K562 (cell line): Measurements from ENCODE around the gene ZFP42. TPM values are rescaled to one million over a fixed set of nuclear protein-coding genes. Genes with fewer than 3 reads are reported as not detected.

ENCODE experiments used
- ATAC-seq: fragments of 200-7000 bp; cut with Tn5 transposase; 3 replicates; pipeline ENCODE4 v1.9.1; 2020; ENCODE audit warnings: moderate library complexity
- BruUV-seq: library from RNA; stranded (reverse); fragments of 400-500 nt; replicated peaks from 2 replicates; lab custom pipeline; 2021; lab: Mats Ljungman, UMichigan
- CTCF ChIA-PET: fragments of 300-600 bp; formaldehyde crosslinking; extraction: SDS; loops from one replicate; lab custom pipeline; 2021; ENCODE audit warnings: low intra/inter-chr PET ratio; lab: Yijun Ruan, JAX
- POLR2A ChIA-PET: fragments of 300-600, 350-650 bp; sonication (Branson Sonifier 250); formaldehyde crosslinking; extraction: SDS; loops from one replicate; lab custom pipeline; 2021; ENCODE audit warnings: antibody characterized with exemption, inconsistent platforms; lab: Yijun Ruan, JAX
- DNase-seq, 4 experiments: peaks; one replicate each; pipeline versions ENCODE4 v3.0.0 to v3.0.0-alpha.2; 2011 to 2018; ENCODE audit warnings: low spot score in 3 of 4, mixed read lengths in 3 of 4; ENCODE audit errors: extremely low read depth in 1 of 4
- FAIRE-seq: peaks from 2 replicates; lab custom pipeline; 2011; peaks lifted over from hg19 to GRCh38; lab: Jason Lieb, UNC
- H2AFZ ChIP-seq: 2 replicates; pipeline ENCODE4 v1.6.0; 2011; ENCODE audit warnings: low read depth, low read length, control low read depth, inconsistent platforms
- H3K27ac ChIP-seq: fragments of 200-600 bp; 3 replicates; pipeline ENCODE4 v1.8.0; 2011; ENCODE audit warnings: low read depth, mild to moderate bottlenecking, control low read depth, inconsistent platforms, low read length, moderate library complexity, mixed read lengths; ENCODE audit errors: extremely low read depth
- H3K27me3 ChIP-seq, 2 experiments: fragments of 300-600 bp in 1 of 2; 2 replicates in 1 of 2; 3 replicates in 1 of 2; pipeline versions ENCODE4 v1.6.0 to v1.8.0; 2011; ENCODE audit warnings: inconsistent platforms in 2 of 2, low read length in 2 of 2, mild to moderate bottlenecking in 1 of 2, mixed read lengths in 1 of 2, moderate library complexity in 1 of 2; ENCODE audit not compliant: control insufficient read depth in 2 of 2, insufficient read depth in 2 of 2
- H3K36me3 ChIP-seq: fragments of 300-600 bp; 3 replicates; pipeline ENCODE4 v1.8.0; 2011; ENCODE audit warnings: mild to moderate bottlenecking, low read length, inconsistent platforms; ENCODE audit not compliant: control insufficient read depth, insufficient read depth
- H3K4me1 ChIP-seq, 2 experiments: fragments of 200-600 bp in 1 of 2; replicated peaks in 1 of 2; 2 replicates in 1 of 2; 3 replicates in 1 of 2; pipeline versions ENCODE4 v1.5.1 to v1.8.0; 2011; ENCODE audit warnings: inconsistent platforms in 2 of 2, low read length in 2 of 2, mild to moderate bottlenecking in 1 of 2, mixed read lengths in 1 of 2, moderate library complexity in 1 of 2; ENCODE audit not compliant: control insufficient read depth in 2 of 2, insufficient read depth in 2 of 2
- H3K4me2 ChIP-seq: 2 replicates; pipeline ENCODE4 v1.6.1; 2011; ENCODE audit warnings: low read length, control low read depth, inconsistent platforms, mixed read lengths; ENCODE audit not compliant: insufficient read depth
- H3K4me3 ChIP-seq: fragments of 200-600 bp; sonication (generic), shearing (Covaris generic); 2 replicates; pipeline ENCODE4 v1.5.1; 2016; ENCODE audit warnings: control low read depth, inconsistent platforms
- H3K79me2 ChIP-seq: fragments of 200-600 bp; 3 replicates; pipeline ENCODE4 v1.8.0; 2011; ENCODE audit warnings: low read length, inconsistent platforms; ENCODE audit not compliant: control insufficient read depth, insufficient read depth
- H3K9ac ChIP-seq, 2 experiments: 2 replicates each; pipeline versions ENCODE4 v1.6.0 to v1.6.1; 2011; ENCODE audit warnings: low read depth in 2 of 2, low read length in 2 of 2, control low read depth in 1 of 2, inconsistent platforms in 1 of 2, mild to moderate bottlenecking in 1 of 2, mixed read lengths in 1 of 2; ENCODE audit not compliant: insufficient read depth in 1 of 2
- H3K9me1 ChIP-seq: one replicate; pipeline ENCODE4 v1.6.0; 2011; ENCODE audit warnings: inconsistent platforms, mild to moderate bottlenecking, low read length, moderate library complexity; ENCODE audit not compliant: control insufficient read depth, insufficient read depth
- H3K9me3 ChIP-seq: replicated peaks from 2 replicates; pipeline ENCODE4 v1.5.1; 2011; ENCODE audit warnings: low read depth, low read length, inconsistent platforms; ENCODE audit not compliant: control insufficient read depth, insufficient read depth
- H4K20me1 ChIP-seq: replicated peaks from 2 replicates; pipeline ENCODE4 v1.6.1; 2011; ENCODE audit warnings: low read length, inconsistent platforms, mixed read lengths; ENCODE audit not compliant: control insufficient read depth, insufficient read depth
- KLF1 ChIP-seq: fragments of 450-650 bp; IDR thresholded peaks from 2 replicates; pipeline ENCODE4 v1.6.1; 2016; ENCODE audit warnings: missing genetic modification characterization, missing compliant biosample characterization
- RB1 ChIP-seq: fragments of 450-650 bp; IDR thresholded peaks from 2 replicates; pipeline ENCODE4 v1.6.1; 2017; ENCODE audit warnings: low read depth, mild to moderate bottlenecking
- TFAM ChIP-seq: fragments of 250-450 bp; sonication (Bioruptor Pico); conservative IDR thresholded peaks from 2 replicates; pipeline ENCODE4 v1.5.0; 2021; ENCODE audit warnings: mild to moderate bottlenecking, moderate library complexity
- THRAP3 ChIP-seq: fragments of 450-650 bp; IDR thresholded peaks from 2 replicates; pipeline ENCODE4 v1.6.1; 2016; ENCODE audit warnings: mild to moderate bottlenecking, inconsistent platforms, borderline replicate concordance
- ZKSCAN1 ChIP-seq: fragments of 150-350 bp; IDR thresholded peaks from 2 replicates; pipeline ENCODE4 v1.6.1; 2016; ENCODE audit warnings: low read depth, low read length
- ZNF445 ChIP-seq: fragments of 250-450 bp; sonication (Bioruptor Pico); IDR thresholded peaks from 2 replicates; pipeline ENCODE4 v1.4.0; 2020; ENCODE audit warnings: low read depth, mild to moderate bottlenecking, moderate library complexity
- WGBS: fragments of 100-300 bp; shearing (Covaris generic); methylation state at CpG from one replicate; pipeline ENCODE4 v1.1.6; 2016; ENCODE audit warnings: low coverage, mixed read lengths; ENCODE audit not compliant: insufficient coverage; ENCODE audit errors: missing lambda C conversion rate; 5-methylcytosine and 5-hydroxymethylcytosine counted together
- in situ Hi-C: fragments of 300-500 bp; cut with MboI; formaldehyde crosslinking; loops from 4 replicates; pipeline ENCODE4 v1.15.0; 2018; ENCODE audit warnings: inconsistent platforms, mixed read lengths
- intact Hi-C: fragments of 100-400 bp; cut with micrococcal nuclease; formaldehyde crosslinking; loops from 2 replicates; pipeline ENCODE4 v1.14.2; 2022
- polyA plus RNA-seq, 8 experiments: library from polyadenylated mRNA; depleted of rRNA in 4 of 8; stranded (reverse) in 5 of 8; unstranded in 3 of 8; fragments of >200 nt; fragmentation: Nextera tagmentation in 2 of 8; fragmentation: Illumina TruSeq in 1 of 8; extraction: Ambion mirVana in 2 of 8; extraction: Trizol in 1 of 8; gene quantifications; 2 replicates each; pipeline versions ENCODE4 v1.2.1 to v1.2.3, GENCODE V29; 2011 to 2014; ENCODE audit warnings: inconsistent platforms in 1 of 8, missing spikeins in 1 of 8
- total RNA-seq, 7 experiments: library from RNA; depleted of rRNA in 6 of 7; stranded (reverse); fragments of >200 nt in 6 of 7; fragmentation: Illumina TruSeq in 2 of 7; extraction: Trizol in 2 of 7; gene quantifications; 2 replicates each; pipeline versions ENCODE4 v1.2.1 to v1.2.3, GENCODE V29; 2011 to 2021; ENCODE audit warnings: low replicate concordance in 1 of 7
- TF ChIP-seq, protein P1 (sequence below): fragments of 250-450 bp; sonication (Bioruptor Pico); IDR thresholded peaks from 2 replicates; pipeline ENCODE4 v1.6.1; 2021; ENCODE audit warnings: mild to moderate bottlenecking
- TF ChIP-seq, protein P2 (sequence below), 3 experiments: IDR thresholded peaks in 2 of 3; conservative IDR thresholded peaks in 1 of 3; 2 replicates each; pipeline ENCODE4 v1.5.1; 2011 to 2012; ENCODE audit warnings: low read length in 3 of 3, mild to moderate bottlenecking in 3 of 3, control low read depth in 2 of 3, improper control_type of control experiment in 1 of 3, inconsistent platforms in 1 of 3, low read depth in 1 of 3, mixed read lengths in 1 of 3, moderate library complexity in 1 of 3; ENCODE audit not compliant: insufficient read depth in 2 of 3
- TF ChIP-seq, protein P3 (sequence below): fragments of 250-450 bp; sonication (Bioruptor Pico); IDR thresholded peaks from 2 replicates; pipeline ENCODE4 v1.9.0; 2021; ENCODE audit warnings: mild to moderate bottlenecking, inconsistent platforms
- TF ChIP-seq, protein P4 (sequence below): fragments of 450-650 bp; formaldehyde crosslinking; conservative IDR thresholded peaks from 2 replicates; pipeline ENCODE4 v1.4.0; 2022; ENCODE audit warnings: mild to moderate bottlenecking, missing genetic modification characterization

ZFP42 gene
- total and polyA plus RNA-seq, 9 of the 15 experiments (the other 6 are each of a cell fraction or from before 2014, with no cell fraction given) = 0.09 to 0.64 (median 0.20) TPM

DNA sequence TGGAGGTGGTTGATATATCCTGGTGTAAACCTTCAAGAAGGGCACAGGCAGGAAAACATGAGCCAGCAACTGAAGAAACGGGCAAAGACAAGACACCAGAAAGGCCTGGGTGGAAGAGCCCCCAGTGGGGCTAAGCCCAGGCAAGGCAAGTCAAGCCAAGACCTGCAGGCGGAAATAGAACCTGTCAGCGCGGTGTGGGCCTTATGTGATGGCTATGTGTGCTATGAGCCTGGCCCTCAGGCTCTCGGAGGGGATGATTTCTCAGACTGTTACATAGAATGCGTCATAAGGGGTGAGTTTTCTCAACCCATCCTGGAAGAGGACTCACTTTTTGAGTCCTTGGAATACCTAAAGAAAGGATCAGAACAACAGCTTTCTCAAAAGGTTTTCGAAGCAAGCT lies 7.2 kb downstream of the ZFP42 start:
- Histone ChIP-seq H2AFZ (no peak overlapping the region), H3K4me1 (no peaks in the 10 kb centered on the region), H3K36me3 (no peaks in the 10 kb centered on the region), H4K20me1 (no peaks in the 10 kb centered on the region), H3K4me3 (no peak overlapping the region), H3K4me2 (no peak overlapping the region), H3K9me3 (no peaks in the 10 kb centered on the region), H3K9me1 (no peaks in the 10 kb centered on the region), H3K79me2 (no peaks in the 10 kb centered on the region), H3K27ac (no peak overlapping the region), H3K9ac (no peak overlapping the region), H3K27me3 (no peaks in the 10 kb centered on the region; a peak in 1 of 5 replicates)
- no TSS peak for BruUV-seq
- CTCF ChIA-PET = no interaction called here
- FAIRE-seq (no peak), DNase-seq (no peak), ATAC-seq (no peak)
- WGBS = 0% methylated on average over 7 of the region's 7 CpGs
- intact Hi-C loops = no loop called here
- TF ChIP-seq TFAM (CRISPR knock-in tag) (no peak), ZNF445 (CRISPR knock-in tag) (no peak)
- in situ Hi-C loops = no loop called here
- POLR2A ChIA-PET = no interaction called here

DNA sequence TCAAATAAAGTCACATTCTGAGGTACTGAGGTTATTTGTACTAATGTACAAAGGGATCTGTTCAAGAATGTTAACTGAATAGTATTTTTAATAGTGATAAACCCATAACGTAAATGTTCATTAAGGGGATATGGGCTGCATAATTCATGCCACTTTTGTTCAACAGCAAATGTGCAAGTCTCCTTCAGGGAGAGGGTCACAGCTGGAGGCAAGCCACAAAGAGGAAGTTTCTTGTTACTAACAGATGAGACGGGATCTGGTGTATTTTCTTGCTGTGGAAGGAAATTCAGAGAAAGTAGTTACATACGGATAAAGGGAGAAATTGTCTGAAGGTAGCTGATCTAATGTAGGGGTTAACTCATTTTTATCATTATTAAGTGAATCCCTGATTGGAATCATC lies 10.0 kb downstream of the ZFP42 start:
- H3K9ac ChIP-seq = no peak overlapping the region
- H3K79me2 ChIP-seq = no peaks in the 10 kb centered on the region
- intact Hi-C loops = no loop called here
- CTCF ChIA-PET = no interaction called here
- H3K9me3 ChIP-seq = no peaks in the 10 kb centered on the region
- H3K9me1 ChIP-seq = no peaks in the 10 kb centered on the region
- WGBS = 0% methylated on average over 3 of the region's 3 CpGs
- H2AFZ ChIP-seq = no peak overlapping the region
- in situ Hi-C loops = no loop called here
- FAIRE-seq = no peak
- no peaks in the 10 kb centered on the region for H3K36me3 ChIP-seq
- H3K4me3 ChIP-seq = no peak overlapping the region
- no peaks in the 10 kb centered on the region for H3K4me1 ChIP-seq
- no peak for ATAC-seq
- no peak overlapping the region for H3K4me2 ChIP-seq
- POLR2A ChIA-PET = no interaction called here
- BruUV-seq = no TSS peak
- H3K27ac ChIP-seq = no peak overlapping the region
- H4K20me1 ChIP-seq = no peaks in the 10 kb centered on the region
- DNase-seq = no peak
- H3K27me3 ChIP-seq = no peaks in the 10 kb centered on the region; a peak in 1 of 5 replicates
- TF ChIP-seq THRAP3 (no peak), RB1 (no peak), ZKSCAN1 (no peak), KLF1 (no peak)
- TF ChIP-seq, protein P1, sequence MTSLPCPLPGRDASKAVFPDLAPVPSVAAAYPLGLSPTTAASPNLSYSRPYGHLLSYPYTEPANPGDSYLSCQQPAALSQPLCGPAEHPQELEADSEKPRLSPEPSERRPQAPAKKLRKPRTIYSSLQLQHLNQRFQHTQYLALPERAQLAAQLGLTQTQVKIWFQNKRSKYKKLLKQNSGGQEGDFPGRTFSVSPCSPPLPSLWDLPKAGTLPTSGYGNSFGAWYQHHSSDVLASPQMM = no peak
- TF ChIP-seq, protein P2, sequence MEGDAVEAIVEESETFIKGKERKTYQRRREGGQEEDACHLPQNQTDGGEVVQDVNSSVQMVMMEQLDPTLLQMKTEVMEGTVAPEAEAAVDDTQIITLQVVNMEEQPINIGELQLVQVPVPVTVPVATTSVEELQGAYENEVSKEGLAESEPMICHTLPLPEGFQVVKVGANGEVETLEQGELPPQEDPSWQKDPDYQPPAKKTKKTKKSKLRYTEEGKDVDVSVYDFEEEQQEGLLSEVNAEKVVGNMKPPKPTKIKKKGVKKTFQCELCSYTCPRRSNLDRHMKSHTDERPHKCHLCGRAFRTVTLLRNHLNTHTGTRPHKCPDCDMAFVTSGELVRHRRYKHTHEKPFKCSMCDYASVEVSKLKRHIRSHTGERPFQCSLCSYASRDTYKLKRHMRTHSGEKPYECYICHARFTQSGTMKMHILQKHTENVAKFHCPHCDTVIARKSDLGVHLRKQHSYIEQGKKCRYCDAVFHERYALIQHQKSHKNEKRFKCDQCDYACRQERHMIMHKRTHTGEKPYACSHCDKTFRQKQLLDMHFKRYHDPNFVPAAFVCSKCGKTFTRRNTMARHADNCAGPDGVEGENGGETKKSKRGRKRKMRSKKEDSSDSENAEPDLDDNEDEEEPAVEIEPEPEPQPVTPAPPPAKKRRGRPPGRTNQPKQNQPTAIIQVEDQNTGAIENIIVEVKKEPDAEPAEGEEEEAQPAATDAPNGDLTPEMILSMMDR (IDR thresholded peaks at IDR 0.05 in 2 of 3, conservative IDR thresholded peaks at IDR 0.05 in 1 of 3; ENCODE audit: insufficient read depth in 2 of 3, low read depth in 1 of 3, low read length in 3 of 3) = no peak
- TF ChIP-seq, protein P3, sequence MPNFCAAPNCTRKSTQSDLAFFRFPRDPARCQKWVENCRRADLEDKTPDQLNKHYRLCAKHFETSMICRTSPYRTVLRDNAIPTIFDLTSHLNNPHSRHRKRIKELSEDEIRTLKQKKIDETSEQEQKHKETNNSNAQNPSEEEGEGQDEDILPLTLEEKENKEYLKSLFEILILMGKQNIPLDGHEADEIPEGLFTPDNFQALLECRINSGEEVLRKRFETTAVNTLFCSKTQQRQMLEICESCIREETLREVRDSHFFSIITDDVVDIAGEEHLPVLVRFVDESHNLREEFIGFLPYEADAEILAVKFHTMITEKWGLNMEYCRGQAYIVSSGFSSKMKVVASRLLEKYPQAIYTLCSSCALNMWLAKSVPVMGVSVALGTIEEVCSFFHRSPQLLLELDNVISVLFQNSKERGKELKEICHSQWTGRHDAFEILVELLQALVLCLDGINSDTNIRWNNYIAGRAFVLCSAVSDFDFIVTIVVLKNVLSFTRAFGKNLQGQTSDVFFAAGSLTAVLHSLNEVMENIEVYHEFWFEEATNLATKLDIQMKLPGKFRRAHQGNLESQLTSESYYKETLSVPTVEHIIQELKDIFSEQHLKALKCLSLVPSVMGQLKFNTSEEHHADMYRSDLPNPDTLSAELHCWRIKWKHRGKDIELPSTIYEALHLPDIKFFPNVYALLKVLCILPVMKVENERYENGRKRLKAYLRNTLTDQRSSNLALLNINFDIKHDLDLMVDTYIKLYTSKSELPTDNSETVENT (CRISPR knock-in tag) = no peak
- TF ChIP-seq, protein P4, sequence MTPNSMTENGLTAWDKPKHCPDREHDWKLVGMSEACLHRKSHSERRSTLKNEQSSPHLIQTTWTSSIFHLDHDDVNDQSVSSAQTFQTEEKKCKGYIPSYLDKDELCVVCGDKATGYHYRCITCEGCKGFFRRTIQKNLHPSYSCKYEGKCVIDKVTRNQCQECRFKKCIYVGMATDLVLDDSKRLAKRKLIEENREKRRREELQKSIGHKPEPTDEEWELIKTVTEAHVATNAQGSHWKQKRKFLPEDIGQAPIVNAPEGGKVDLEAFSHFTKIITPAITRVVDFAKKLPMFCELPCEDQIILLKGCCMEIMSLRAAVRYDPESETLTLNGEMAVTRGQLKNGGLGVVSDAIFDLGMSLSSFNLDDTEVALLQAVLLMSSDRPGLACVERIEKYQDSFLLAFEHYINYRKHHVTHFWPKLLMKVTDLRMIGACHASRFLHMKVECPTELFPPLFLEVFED (CRISPR knock-in tag) = no peak
